Muscle of leg (tissue), 11 donors: ENCODE results near the gene PRKN. TPM values are rescaled to one million over a fixed set of nuclear protein-coding genes. Genes with fewer than 3 reads are reported as not detected.
"Not testable (repeated sequence)": the region's sequence is repeated elsewhere in the genome, so short reads cannot be mapped to it uniquely, and the experiment has no call there.

ENCODE experiments used
- DNase-seq: peaks from one replicate; pipeline ENCODE4 v3.0.0; 2013
- H3K27ac ChIP-seq: one replicate; pipeline ENCODE4 v1.5.1; 2013; ENCODE audit warnings: mild to moderate bottlenecking, low read length, control low read depth
- H3K27me3 ChIP-seq: one replicate; pipeline ENCODE4 v1.6.1; 2013; ENCODE audit warnings: low read length; ENCODE audit not compliant: control insufficient read depth, insufficient read depth
- H3K36me3 ChIP-seq: one replicate; pipeline ENCODE4 v1.6.1; 2013; ENCODE audit warnings: low read length; ENCODE audit not compliant: control insufficient read depth, insufficient read depth
- H3K4me1 ChIP-seq: one replicate; pipeline ENCODE4 v1.6.1; 2013; ENCODE audit warnings: low read length; ENCODE audit not compliant: control insufficient read depth, insufficient read depth
- H3K4me3 ChIP-seq: one replicate; pipeline ENCODE4 v1.5.1; 2013; ENCODE audit warnings: low read length, control low read depth
- H3K9me3 ChIP-seq: replicated peaks from 2 replicates; pipeline ENCODE4 v1.6.1; 2013; ENCODE audit warnings: low read depth, low read length; ENCODE audit not compliant: control insufficient read depth
- WGBS: methylation state at CpG from one replicate; pipeline ENCODE4 v1.1.5; 2013; ENCODE audit warnings: missing lambda C conversion rate; ENCODE audit not compliant: insufficient coverage; 5-methylcytosine and 5-hydroxymethylcytosine counted together
- polyA plus RNA-seq, 8 donors: library from polyadenylated mRNA; unstranded; fragments of 120-200 nt; gene quantifications; one replicate each; pipeline versions ENCODE4 v1.2.1 to v1.2.3, GENCODE V29; 2013; ENCODE audit warnings: inconsistent platforms in 1 of 8, low replicate concordance in 1 of 8; ENCODE audit not compliant: insufficient read length in 8 of 8, insufficient read depth in 1 of 8
- total RNA-seq: library from RNA; stranded (reverse); fragments of 120-200 nt; gene quantifications from one replicate; pipeline ENCODE4 v1.2.4, GENCODE V29; 2013

The PRKN gene
- total and polyA plus RNA-seq, 9 donors: 2.5 to 4.7 (median 3.9) TPM

- H3K27ac ChIP-seq: no peak overlapping the region
- no peaks in the 10 kb centered on the region for H3K36me3 ChIP-seq
- H3K9me3 ChIP-seq: no peaks in the 10 kb centered on the region
- no peaks in the 10 kb centered on the region for H3K27me3 ChIP-seq
- H3K4me3 ChIP-seq: no peak overlapping the region
- no peak for DNase-seq
- H3K4me1 ChIP-seq: peaks cover 7% of the 10 kb centered on the region
- WGBS: 100% methylated on average over 2 of the region's 5 CpGs
Measured at GRCh38 chr6:162408826-162409535, 318.6 kb downstream of the PRKN start.

- Histone ChIP-seq H3K36me3 (no peaks in the 10 kb centered on the region), H3K27me3 (no peaks in the 10 kb centered on the region), H3K4me1 (no peaks in the 10 kb centered on the region), H3K27ac (no peak overlapping the region), H3K9me3 (peaks cover 3% of the 10 kb centered on the region), H3K4me3 (no peak overlapping the region)
- DNase-seq: peak; percentile 50
- no CpG with 5 or more reads among the region's 4 CpGs for WGBS
Measured at GRCh38 chr6:162404951-162405350, 322.6 kb downstream of the PRKN start.

GRCh38 chr6:162403031-162403430, 324.5 kb downstream of the PRKN start:
- Histone ChIP-seq H3K36me3 (no peaks in the 10 kb centered on the region), H3K4me3 (no peak overlapping the region), H3K27me3 (no peaks in the 10 kb centered on the region), H3K4me1 (no peaks in the 10 kb centered on the region), H3K27ac (no peak overlapping the region), H3K9me3 (peaks cover 3% of the 10 kb centered on the region)
- no peak for DNase-seq
- WGBS: 89% methylated on average over 11 of the region's 11 CpGs

DNA sequence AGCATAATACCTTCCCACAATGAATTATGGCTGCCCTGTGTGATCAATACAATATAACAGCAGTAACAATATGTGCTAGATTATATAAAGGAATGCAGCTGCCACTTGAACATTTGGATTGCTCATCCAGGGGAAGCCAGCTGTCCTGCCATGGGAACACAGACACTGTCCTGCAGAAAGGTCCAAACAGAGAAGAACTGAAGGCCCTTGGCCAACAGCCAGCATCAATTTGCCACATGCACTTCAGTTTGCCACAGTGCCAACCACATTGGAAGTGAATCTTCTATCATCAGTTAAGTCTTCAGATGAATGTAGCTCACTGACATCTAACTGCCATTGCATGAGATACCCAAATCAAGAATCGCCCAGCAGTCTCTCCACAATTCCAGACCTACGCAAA, 332.4 kb downstream of the PRKN start:
- peak; percentile 67 for DNase-seq
- no peaks in the 10 kb centered on the region for H3K9me3 ChIP-seq
- no peak overlapping the region for H3K4me3 ChIP-seq
- H3K27me3 ChIP-seq: no peaks in the 10 kb centered on the region
- H3K27ac ChIP-seq: no peak overlapping the region
- WGBS: no CpG with 5 or more reads among the region's 2 CpGs
- H3K4me1 ChIP-seq: peaks cover 5% of the 10 kb centered on the region
- H3K36me3 ChIP-seq: no peaks in the 10 kb centered on the region

GRCh38 chr6:162390961-162391811, 336.4 kb downstream of the PRKN start:
- peak; percentile 99 for DNase-seq
- H3K27ac ChIP-seq: peak overlapping the region; percentile 78
- H3K9me3 ChIP-seq, H3K27me3 ChIP-seq, H3K4me3 ChIP-seq, H3K4me1 ChIP-seq, H3K36me3 ChIP-seq: not testable (repeated sequence)
- WGBS: 42% methylated on average over 22 of the region's 25 CpGs

GRCh38 chr6:162389343-162390085, 338.1 kb downstream of the PRKN start:
- peaks cover 3% of the 10 kb centered on the region for H3K4me1 ChIP-seq
- 80% methylated on average over 1 of the region's 3 CpGs for WGBS
- H3K36me3 ChIP-seq: no peaks in the 10 kb centered on the region

GRCh38 chr6:162388383-162388777, 339.2 kb downstream of the PRKN start:
- Histone ChIP-seq H3K36me3 (no peaks in the 10 kb centered on the region), H3K9me3 (no peaks in the 10 kb centered on the region), H3K27ac (no peak overlapping the region), H3K4me1 (peaks cover 3% of the 10 kb centered on the region), H3K27me3 (no peaks in the 10 kb centered on the region), H3K4me3 (no peak overlapping the region)
- no peak for DNase-seq
- WGBS: no CpG with 5 or more reads among the region's 2 CpGs

More at GRCh38 chr6:162389343-162390085, 338.1 kb downstream of the PRKN start:
- Histone ChIP-seq H3K4me3 (no peak overlapping the region), H3K9me3 (no peaks in the 10 kb centered on the region), H3K27me3 (no peaks in the 10 kb centered on the region), H3K27ac (no peak overlapping the region)
- DNase-seq: no peak

GRCh38 chr6:162387718-162388382, 339.7 kb downstream of the PRKN start:
- 71% methylated on average over 8 of the region's 15 CpGs for WGBS
- Histone ChIP-seq H3K4me3 (no peak overlapping the region), H3K36me3 (no peaks in the 10 kb centered on the region), H3K4me1 (peaks cover 3% of the 10 kb centered on the region), H3K9me3 (no peaks in the 10 kb centered on the region), H3K27me3 (no peaks in the 10 kb centered on the region), H3K27ac (no peak overlapping the region)
- DNase-seq: no peak

- H3K27ac ChIP-seq: no peak overlapping the region
- no peaks in the 10 kb centered on the region for H3K4me1 ChIP-seq
- H3K27me3 ChIP-seq: no peaks in the 10 kb centered on the region
- H3K36me3 ChIP-seq: no peaks in the 10 kb centered on the region
- no peaks in the 10 kb centered on the region for H3K9me3 ChIP-seq
- no peak overlapping the region for H3K4me3 ChIP-seq
- whole genome bisulfite sequencing: no CpG with 5 or more reads among the region's 4 CpGs
- peak; percentile 83 for DNase-seq
Measured at GRCh38 chr6:162385980-162386379, 341.6 kb downstream of the PRKN start.
